ENCODE data around the gene AQR.
"Not testable (repeated sequence)": the region's sequence is repeated elsewhere in the genome, so short reads cannot be mapped to it uniquely, and the experiment has no call there.

Gene AQR

DNA sequence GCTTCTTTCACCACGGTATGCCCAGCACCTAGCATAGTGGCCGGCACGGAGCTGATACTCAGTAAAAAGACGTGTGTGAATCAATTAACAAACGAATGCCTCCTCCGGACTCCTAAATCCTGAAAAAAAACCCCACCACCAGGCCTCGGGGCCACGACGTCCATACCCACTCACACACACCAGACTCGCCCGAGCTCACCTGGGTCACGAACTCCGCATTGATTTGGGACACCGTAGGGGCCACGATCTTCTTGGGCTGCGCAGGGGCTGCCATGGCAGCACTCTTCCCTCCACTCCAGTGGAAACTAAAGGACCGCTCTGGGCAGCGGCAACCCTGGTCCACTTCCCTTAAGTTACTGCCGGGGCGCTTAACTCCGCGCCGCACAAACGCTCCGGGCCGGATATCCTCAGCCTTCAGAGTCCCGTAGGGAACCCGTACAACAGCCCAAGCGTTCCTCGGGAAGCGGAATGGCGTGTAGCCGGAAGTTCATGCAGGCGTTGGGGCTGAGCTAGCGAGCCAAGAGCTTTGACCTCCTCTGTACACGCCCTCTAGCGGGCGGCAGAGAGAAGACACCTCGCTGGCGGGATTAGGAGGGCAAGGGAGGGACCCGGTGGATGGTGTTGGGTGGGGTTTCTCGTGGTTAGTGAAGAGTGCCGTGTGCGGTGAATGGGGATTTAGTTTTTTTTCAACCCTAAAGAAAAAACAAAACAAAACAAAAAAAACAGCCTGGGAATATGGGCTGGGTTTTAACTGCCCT lies at the start of gene AQR:
Gene AQR (minus strand): TSS at position 403 of the 758 bp plus-strand sequence. CDS start 129 bp downstream, at position 274.
- peak; percentile 92 to 97 for DNase-seq

GRCh38 chr15:35014241-35014640 lies 44.7 kb upstream of the AQR start:
- DNase-seq, result peak in 1 of 2 donors; percentile 34

DNA sequence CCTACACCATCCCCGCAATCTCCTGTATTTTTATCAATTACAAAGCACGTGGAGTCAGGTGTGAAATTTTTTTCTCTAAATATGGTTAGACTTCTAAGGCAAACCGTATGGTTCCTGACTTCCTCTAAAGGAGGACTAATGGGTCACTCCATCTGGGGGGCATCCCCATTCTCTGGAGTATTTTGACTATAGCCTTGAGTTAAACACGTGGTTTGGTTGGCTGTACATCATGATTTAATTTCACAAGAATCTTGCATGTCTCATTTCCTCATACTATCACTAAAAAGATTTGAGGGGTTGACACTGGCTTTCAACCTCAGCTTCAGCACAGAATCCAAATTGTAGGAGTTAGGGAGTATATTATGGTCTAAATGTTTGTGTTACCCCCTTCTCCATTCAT lies 43.8 kb upstream of the AQR start:
- no peak for DNase-seq

DNA sequence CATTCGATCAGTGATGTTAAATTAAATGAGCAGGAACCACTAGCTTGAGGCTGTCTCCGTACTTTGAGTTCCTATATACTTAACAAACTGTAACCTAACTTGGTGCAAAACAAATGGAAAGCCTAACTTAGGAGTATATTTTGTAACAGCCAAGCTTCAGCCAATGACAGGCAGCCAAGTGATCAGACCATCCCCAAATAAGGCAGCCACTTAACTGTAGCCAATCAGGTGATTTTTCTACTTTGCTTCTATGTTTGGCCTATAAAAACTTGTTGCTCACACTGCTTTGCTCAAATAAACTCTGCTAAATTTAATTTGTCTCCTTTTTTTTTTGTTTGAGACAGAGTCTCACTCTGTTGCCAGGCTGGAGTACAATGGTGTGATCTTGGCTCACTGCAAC lies 37.9 kb upstream of the AQR start:
- no peak for DNase-seq

GRCh38 chr15:35005933-35006332 lies 36.4 kb upstream of the AQR start:
- no peak for DNase-seq

DNA sequence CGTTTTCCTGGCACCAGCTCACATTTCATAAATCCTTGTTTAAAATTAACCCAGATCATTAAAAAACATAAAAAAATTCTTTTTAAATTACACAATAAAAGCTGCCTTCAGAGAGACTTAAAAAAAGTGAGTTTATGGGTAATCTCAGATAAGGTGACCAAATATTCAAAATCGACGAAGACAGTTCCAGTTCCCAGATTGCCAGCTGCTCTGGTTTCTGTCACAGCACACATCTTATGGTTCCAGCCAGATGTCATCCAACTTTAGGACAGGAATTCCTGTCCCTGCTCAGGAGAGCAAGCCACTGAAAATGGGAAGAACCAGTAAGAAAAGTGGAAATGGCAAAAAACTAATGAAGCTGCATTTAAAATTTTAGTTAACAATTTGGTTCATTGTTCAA lies 34.4 kb upstream of the AQR start:
- no peak for DNase-seq

DNA sequence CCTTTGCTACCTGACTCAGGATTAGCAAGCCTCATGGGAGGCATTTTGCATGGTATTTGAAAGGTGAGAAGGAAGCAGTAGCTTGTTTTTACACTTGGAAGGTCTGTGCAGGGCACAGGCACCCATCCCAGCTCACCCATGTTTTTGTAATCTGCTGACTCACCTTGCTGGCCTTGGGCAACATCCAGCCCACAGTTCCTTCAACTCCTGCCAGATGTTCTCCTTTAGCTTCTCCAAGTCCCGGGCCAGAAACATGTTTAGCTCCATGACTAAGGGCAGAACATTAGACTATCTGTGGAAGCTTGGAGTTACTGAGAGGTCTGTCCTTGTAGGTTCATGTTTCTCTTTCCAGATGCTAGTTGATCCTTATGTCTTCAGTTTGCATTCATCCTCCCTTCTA lies 31.0 kb upstream of the AQR start:
- no peak for DNase-seq

DNA sequence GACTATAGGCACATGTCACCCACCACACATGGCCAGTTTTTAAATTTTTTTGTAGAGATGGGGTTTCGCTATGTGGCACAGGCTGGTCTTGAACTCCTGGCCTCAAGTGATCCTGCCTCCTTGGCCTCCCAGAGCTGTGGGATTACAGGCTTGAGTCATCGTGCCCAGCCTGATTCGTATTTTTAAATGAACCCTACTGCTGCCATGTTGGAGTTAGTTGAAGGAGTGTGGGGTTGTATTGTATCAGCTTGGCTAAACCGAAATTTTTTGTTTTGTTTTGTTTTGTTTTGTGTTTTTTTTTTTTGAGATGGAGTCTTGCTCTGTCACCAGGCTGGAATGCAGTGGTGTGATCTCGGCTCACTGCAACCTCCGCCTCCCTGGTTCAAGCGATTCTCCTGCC lies 30.4 kb upstream of the AQR start:
- DNase-seq, result no peak

DNA sequence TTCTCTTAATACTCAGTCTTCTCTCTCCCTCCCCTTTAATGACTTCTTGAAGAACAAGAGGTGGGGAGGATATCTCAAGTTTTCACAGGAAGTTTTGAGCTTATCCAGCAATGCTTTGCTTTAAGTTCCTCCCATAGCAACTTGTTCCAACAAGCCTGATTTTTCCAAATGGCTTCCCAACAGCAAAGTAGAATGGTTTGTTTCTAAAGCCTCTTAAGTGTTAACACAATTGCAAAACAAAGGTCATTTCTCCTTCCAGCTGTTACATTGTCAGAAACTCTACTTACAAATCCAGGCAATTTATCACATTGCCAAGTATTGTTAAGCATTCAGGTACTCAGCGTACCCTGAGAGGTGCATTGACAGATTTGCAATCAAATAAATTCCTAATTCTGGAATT lies 25.4 kb upstream of the AQR start:
- DNase-seq, result no peak

DNA sequence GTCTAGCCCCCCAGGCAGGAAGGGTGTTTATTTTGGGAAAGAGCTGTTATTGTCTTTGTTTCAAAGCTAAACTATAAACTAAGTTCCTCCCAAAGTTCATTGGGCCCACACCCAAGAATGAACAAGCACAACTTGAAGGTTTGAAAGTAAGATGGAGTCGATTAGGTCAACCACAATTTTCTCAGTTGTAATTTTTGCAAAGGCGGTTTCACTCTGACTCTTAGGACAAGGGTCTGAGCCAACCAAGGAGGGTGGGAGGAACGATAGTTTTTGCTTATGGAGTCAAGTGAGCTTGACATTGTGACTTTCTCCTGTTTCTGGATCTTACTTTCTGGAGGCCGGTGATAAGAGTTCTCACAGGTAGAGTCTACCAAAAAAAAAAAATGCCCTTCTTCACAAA lies 24.3 kb upstream of the AQR start:
- DNase-seq, result no peak

DNA sequence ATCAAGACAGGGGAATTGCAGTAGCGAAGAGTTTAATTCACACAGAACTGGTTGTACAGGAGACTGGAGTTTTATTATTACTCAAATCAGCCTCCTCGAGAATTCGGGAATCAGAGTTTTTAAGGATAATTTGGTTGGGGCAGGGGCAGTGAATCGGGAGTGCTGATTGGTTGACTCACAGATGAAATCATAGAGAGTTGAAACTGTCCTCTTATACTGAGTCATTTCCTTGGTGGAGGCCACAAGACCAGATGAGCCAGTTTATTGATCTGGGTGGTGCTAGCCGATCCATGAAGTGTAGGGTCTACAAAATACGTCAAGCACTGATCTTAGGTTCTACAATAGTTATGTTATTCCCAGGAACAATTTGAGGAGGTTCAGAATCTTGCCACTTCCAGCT lies 23.9 kb upstream of the AQR start:
- no peak for DNase-seq

DNA sequence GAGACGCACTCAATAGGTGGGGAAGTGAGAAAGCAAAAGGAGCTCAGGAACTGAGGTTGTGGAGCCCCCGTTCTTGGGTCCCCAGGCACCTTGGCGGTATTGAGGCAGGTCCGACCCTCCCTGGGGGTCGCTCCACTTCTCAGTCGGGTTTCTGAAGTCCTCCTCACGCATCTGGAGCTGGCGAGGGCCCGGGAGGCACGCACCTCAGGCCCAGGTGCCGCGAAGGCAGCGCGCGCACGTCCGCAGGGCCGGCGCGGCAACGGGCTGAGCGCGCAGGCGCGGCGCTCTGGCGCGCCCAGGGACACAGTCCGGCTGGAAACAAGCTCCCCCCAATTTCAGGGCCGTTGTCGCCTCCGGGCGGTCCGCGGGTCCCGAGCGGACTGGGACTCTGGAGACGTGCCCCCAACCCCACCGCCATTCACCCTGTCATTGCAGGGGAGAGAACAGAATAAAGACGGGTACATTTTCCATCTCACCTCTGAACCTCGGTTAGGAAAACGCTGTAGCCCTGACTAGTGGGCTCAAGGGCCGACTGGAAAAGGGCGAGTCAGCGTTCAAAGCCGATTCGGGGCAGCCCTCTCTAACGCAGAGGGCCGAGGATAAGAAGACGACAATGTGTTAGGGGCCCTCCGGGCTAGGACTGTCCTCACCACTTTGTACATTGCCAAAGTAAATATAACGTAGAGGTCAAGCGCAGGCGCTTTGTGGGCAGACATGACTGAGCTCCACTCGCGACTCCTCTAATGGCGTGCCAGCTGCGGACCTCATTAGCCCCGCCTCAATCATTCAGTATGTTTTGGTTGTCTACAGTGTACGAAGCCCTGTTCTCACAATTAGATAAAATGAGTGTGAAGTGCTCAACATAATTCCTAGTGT lies 18.7 kb upstream of the AQR start, which contains the start of gene ZNF770:
Gene ZNF770 (minus strand): TSS at position 261 of the 876 bp plus-strand sequence. CDS start 4,853 bp downstream, outside the sequence.
- peak; percentile 77 to 79 for DNase-seq

DNA sequence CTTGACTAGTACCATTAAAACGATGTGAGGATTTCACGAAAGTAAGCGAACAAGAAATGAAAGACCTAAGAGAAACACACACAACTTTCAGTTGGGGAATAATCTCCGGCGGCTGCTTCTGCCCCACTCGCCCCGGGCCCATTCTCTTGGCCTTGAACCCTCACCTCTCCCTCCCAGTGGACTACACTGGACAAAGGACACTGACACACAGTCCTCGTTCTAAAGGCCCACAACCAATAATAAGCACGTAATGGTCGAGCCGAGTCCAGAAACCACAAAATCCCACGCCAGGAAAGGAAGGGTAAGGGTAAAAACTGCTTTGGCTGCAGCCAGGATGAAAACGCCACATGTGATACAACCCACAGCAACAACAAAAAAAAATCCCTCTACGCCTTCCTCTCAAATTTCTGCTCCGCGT lies 18.1 kb upstream of the AQR start:
- DNase-seq, result no peak

DNA sequence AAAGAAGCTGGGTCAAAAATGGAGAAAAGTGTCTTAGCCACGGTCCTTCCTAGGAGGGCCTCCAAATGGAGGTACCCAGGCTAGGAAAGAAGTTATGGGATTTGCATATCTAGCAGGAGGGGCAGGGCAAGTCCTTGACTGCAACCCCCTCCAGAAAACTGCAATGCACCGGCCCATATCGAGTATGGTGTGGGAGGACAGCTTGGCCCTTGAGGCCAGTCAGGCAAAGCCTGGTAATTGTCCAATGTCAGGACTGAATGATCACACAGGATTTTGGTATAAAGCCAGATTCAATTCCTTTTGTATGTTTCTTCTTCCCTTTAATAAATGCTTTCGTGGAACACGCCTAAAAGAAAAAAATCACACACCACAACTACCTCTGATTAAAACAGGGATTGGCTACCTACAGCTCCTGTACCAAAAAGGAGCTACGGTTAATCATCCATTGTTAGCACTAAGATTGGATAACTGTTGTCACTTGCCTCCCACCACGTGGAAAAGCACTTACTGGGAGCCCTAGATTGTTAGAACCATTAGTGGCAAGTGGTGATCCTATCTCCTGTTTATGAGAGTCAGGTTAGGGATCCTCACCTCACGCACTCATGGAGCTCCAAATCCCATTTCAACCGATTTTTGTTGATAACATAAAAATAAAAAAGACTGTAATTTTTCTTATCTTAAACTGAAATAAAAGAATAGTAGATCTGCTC lies 17.4 kb upstream of the AQR start:
- no peak for DNase-seq

DNA sequence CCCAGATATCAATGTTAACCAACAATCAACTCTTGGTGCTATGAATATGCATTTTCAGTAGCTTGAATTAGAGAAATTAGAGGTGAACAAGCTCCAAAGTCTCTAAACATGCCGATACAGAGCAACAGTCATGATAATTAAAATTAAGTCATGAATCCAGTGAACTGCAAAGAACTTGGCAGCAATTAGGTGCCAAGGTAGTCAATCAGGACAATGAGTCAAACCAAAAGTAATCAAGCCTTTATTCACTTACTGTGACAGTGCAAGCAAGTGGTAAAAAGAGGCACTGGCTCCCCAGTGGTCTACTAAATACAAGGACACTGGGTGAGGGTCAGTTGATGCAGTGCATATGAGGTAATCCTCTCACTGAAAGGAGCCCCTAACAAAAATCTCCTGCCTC lies 16.8 kb upstream of the AQR start:
- no peak for DNase-seq

- DNase-seq, result no peak
Measured at GRCh38 chr15:34984889-34985630, 15.5 kb upstream of the AQR start.

DNA sequence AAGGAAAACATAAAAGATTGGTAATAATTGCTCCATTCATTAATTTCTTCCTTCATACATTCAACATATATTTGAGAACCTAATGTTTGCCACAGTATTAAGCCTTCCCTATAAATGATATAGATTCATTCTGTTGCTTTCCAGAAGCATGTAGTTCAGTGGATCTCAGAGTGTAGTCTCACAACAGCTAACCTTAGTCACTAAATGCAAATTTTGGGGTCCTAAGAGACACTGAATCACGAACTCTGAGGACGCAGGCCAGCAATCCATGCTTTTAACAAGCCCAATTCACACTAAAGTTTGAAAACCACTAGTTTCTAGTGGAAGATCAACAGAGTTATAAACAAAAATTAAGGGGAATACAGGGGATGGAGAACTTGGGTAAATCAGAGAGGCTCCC lies 7.2 kb upstream of the AQR start:
- no peak for DNase-seq

DNA sequence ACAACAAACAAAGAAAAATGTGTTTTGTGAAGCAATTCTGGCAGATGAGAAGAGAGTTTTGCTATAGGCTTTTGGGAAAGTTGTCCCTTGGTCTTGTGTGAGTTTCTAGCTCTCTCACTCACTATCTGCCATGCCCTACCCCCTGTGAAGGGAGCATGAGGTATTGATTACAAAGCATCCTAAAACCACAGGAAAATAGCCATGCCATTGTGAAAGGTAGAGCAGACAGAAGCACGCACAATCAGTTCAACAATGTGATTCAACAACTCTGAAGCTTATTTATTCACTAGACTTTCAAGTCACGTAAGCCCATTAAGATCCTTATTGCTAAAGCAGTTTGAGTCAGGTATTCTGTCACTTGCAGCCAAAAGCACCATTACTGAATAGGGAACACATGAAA lies 6.5 kb upstream of the AQR start:
- DNase-seq, result no peak

- no peak for DNase-seq
Measured at GRCh38 chr15:34973512-34973911, 4.0 kb upstream of the AQR start.

GRCh38 chr15:34970098-34970643 lies 629 bp upstream of the AQR start:
- not testable (repeated sequence) for DNase-seq

GRCh38 chr15:34964277-34964676 lies 5.3 kb downstream of the AQR start:
- no peak for DNase-seq

DNA sequence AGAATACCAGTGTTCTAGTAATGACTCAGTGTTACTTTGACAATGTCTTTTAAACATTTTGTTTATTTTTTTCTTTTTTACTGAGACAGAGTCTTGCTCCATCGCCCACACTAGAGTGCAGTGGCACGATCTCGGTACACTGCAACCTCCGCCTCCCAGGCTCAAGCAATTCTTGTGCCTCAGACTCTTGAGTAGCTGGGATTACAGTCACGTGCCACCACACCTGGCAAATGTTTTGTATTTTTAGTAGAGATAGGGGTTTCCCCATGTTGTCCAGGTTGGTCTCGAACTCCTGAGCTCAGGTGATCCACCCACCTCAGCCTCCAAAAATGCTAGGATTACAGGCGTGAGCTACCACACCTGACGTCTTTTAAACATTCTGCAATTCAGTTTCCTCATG lies 15.7 kb downstream of the AQR start:
- no peak for DNase-seq
